SW480 (cell line): Measurements from ENCODE around the gene EN2.
"Not testable (repeated sequence)": the region's sequence is repeated elsewhere in the genome, so short reads cannot be mapped to it uniquely, and the experiment has no call there.

Experiments used
- DNase-seq: peaks from one replicate; pipeline ENCODE4 v3.0.0-alpha.2; 2016; ENCODE audit warnings: low spot score

The EN2 gene

DNA sequence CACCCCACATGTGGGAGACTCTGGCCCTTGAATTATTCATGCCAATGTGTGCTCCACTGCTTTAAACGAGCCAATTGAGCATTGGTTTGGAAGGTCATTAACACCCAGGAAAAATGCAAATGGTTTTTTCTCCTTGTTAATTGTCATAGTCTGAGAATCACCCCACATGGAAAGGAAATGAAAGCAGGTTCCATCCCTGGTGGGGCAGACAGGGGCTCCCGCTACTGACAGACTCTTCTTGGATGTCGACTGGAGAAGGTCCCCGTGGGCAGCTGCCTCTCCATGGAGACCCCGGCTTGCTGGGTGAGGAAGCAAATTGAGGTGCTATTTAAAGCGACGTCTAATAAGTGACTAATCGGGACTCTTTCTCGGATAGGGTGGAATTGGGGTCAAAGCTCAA lies 32.0 kb upstream of the EN2 start:
- no peak for DNase-seq

DNA sequence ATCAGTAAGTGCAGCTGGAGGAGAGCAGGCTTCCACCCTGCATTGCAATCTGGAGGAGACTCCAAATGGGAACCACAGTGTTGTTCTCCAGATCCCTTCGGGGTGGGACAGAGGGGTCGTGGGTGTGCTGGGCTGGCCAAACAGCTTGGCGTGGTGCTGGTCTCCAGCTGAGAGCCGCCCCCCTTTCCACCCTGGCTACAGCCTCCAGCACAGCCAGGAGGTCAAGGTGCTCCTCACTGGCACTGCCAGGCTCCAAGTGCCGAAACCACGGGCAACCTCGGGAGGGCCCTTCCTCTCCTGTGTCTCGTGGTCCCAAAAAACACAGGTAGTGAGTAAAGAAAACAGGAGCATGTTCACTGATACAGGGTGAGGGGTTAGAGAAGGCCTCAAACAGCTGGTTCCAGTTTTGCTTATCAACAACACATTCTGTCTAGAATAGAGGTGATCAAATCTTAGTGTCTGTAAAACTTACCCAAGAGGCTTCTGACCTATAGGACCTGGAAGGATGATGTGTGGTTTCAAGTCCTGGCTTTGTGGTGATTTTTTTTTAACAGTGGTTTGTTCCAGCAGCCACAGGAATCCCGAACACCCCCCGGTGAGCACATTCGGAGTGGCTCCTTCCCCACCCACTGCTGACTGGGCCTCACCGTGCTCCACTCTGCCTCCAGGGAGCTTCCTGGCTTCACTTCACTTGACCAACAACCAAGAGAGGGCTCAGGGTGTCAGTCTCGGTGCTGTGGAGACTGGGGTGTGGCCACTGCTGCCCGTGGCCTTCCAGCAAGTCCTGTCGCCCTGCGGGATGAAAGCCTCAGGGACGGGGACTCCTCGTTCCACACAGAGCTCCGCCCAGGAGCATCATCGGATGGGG lies 31.2 kb upstream of the EN2 start:
- peak; percentile 52 for DNase-seq

DNA sequence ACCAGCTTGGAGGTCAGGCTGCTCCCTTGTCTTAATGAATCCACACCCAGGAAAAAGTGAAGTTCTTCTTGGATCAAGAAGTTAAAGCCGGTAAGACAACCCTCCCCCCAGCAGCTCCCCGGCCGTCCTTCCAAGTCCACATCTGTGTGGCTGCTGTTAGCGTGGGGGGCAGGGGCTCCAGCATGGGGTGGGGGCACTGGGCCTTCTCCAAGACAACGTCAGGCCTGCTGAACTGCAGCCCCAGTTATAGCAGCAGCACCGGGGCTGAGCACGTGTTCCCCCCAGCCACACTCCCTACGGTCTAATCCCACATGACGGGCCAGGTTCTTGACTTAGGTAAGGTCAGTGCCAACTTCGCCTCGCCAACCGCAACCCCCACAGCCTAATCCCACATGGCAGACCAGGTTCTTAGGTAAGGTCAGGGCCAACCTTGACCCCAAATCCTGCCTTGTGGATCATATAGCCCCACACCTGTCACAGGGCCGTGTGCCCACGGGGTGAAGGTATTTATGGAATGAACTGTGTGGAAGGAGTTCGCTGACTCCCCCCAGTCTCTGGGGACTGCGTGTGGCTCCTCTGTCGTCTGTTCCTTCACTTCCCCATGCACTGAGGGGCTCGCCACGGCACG lies 30.4 kb upstream of the EN2 start:
- DNase-seq, result no peak

DNA sequence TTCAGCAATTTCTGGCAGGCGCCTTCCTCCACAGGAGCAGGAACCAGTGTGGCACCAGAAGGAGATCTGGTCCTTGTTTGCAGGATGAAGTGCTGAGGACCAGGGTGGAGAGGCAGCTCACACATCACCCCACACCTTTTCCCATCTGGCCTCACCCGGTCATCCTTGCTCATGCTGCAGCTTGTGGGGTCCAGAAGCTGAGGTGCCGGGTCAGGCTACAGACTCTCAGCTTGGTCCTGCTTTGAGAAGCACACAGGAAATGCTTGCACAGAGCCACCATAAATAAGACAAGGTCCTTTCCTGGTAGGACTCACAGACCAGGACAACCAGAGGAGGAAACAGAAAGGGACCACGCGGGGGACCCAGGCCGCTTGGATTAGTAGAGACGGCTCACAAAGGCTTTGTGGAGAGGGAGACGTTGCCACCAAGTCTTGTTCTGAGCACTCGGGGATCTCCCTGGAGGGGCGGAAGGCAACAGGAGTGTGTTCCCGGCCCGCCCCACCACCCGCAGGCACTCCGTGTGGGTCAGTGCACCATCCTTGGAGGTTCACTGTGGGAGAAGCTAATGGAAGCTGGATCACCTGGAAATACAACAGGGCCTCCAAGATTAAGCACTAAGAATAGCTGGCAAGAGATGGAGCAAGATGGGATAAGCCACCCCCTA lies 29.6 kb upstream of the EN2 start:
- DNase-seq, result no peak

DNA sequence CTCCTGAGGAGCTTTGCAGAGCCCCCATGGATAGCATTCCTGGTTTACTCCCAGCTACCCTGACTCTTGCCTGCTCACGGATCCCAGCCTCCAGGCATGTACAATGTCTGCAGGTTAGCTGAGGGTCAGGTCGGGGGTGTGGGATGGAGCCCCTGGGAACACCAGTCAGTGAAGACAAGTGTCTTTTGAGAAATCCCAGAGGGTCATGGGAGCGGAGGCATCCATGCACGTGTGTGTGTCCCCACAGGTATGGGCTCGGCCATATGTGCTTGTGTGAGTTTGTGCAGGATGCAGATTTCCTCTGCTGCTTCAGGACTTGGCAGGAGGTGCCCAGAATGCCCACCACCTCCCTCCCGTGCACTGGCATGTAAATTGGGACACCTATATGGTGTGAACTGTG lies 28.3 kb upstream of the EN2 start:
- DNase-seq, result no peak

DNA sequence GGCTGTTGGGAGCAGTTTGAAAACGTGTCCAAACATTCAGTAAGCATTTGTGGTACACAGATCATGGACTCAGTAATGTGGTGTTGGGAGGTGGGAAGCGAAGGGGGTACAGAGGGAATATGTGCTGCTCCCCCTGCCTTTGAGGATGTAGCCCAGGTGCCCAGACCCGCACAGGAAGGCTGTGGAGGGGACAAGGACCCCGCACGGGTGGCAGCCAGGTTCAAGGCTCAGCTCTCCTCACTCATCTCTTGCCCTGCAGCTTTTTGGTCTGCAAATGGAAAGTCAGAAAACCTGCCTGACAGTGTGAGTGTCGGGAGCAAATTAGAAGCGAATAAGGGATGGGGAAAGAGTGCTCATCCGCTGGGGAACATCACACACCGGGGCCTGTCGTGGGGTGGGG lies 27.3 kb upstream of the EN2 start:
- DNase-seq, result no peak

DNA sequence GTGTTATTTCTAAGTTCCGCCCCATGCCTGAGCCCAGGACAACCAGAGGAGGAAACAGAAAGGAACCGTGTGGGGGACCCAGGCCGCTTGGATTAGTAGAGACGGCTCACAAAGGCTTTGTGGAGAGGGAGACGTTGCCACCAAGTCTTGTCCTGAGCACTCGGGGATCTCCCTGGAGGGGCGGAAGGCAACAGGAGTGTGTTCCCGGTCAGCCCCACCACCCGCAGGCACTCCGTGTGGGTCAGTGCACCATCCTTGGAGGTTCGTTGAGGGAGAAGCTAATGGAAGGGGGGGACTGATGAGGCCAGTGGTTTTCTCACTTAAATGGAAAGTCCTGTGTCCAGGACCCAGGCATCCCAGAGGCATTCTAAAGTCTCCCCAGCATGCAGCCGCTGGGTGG lies 26.7 kb upstream of the EN2 start:
- no peak for DNase-seq

DNA sequence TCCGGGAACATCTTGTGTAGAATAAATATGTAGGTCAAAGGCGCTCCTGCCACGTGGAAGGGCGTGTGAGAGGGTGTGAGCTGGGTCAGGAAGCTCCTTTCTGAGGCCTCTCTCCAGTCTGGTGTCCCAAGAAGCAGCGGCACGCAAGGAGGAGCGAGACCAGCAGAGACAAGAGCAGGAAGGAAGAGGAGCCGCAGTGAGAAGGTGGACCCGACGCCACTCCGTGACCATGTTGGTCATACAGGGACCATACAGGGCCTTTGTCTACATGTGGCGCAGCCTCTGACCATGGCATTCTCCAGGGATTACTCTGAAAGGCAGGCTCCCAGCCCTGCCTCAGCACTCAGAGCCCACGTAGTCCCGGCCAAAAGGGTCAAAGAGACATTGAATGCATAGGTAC lies 26.2 kb upstream of the EN2 start:
- DNase-seq, result no peak

DNA sequence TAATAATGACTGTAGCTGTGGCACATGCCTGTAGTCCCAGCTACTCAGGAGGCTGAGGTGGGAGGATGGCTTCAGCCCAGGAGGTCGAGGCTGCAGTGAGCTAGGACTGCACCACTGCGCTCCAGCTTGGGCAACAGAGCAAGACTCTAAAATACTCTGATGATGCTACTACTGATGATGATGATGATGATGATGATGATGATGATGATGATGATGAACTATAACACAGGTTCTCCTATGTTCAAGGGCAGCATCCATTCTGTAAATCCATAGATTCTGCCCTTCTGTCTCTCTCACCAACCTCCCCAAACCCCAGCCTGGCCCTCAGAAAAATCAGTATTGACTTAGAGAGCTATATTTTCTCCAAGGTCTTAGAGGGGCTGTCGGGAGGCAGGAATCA lies 22.8 kb upstream of the EN2 start:
- no peak for DNase-seq

DNA sequence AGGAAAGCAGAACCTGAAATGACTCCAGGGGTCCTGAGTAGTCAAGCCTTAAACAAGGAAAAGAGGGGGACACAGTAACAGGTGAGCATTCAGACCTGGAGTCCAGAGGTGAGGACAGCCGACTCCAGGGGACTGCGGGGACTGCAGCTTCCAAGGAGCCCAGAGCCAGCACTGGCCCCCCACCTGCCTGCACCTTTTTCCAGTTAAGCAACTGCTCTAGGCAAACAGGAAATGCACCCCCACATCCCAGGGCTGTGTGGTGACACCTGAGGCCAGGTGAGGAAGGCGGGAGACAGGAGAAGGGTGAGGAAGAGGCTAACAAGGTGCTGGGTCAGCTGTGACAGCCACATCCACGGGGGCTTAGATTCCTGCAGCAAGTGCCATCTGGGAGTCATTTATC lies 20.1 kb upstream of the EN2 start:
- no peak for DNase-seq

DNA sequence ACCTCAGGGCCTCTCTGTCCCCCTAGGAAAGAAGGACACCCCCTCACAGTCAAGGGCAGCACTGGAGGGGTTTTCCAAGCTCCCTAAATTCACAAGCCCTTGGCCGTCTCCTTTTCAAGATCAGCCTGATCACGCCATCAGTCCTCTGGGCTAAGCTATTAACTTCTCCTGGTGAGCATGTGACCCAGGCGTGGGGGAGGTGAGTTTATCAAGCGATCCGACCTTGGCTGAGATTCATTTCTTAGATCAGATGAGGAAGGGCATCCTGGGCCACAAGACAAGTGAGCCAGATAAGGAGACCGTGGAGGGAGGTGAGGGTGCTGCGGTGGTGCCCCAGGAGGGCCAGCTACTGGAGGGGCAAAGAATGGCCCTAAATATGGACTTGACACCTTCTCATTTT lies 19.2 kb upstream of the EN2 start:
- DNase-seq, result no peak

DNA sequence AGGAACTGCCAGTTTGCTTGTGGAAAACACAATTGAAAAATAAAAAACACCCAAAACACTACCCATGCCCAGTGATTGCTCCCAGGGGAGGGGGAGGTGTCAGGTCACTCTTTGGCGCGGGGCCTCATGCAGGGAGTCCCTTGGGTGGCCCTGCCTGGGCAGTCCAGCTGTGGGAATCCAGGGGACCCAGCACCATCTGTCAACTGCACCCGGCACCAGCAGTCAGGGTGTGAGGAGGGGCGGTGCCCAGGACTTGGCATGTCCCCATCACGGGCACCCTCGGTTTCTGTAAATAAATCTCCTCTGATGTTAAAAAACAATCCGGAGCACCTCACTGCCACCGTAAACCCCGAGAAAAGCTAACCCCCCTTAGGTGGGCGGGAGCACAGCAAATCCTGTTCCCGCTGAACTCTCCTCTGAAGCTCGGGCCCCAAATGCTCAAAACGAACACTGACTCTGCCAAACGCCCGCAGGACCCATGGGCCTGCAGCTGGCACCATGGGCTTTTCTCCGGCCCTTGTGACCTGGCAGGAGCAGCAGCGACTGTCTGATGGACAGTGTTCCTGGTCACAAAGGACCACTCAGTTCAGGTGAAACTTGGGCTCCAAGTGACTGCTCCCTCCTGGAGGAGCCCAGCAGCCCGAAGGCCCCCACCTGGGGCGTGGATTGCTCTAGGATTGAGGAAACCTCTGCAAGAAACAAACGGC lies 18.5 kb upstream of the EN2 start:
- no peak for DNase-seq

DNA sequence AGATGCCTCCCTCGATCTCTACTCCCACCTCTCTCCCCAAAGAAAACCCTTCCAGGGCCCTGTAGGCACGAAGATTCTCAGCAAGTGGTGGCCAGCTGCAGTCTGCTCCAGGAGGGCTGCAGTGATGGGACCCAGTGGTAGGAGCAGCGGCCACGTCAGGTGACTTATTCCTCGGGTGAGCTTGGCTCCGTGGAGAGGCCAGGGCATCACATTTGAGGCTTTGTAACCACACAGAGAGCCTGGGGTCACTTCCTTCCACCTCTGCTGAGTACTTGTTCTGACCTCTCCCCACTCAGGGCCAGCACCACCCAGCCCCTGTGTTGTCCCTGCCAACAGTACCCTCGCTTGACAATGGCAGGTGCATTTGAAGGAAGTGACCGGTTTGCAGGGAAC lies 17.9 kb upstream of the EN2 start:
- DNase-seq, result no peak

DNA sequence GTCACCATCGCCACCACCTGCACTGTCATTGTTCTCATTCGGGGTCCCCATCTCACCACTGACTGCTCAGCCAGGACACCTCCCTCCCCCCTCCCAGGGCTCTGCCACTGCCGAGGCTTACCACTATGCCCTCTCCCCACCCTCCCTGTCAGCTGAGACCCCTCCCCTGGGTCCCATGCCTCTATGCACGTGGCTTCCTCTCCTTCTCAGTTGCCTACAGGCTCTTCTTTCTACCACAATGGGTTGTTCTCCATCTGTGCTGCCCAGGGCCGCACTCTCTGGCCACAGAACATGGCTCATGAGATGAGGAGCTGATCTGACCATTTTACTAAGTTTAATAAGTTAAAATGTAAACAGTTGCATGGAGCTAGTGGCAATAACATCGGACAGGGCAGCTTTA lies 16.1 kb upstream of the EN2 start:
- no peak for DNase-seq

DNA sequence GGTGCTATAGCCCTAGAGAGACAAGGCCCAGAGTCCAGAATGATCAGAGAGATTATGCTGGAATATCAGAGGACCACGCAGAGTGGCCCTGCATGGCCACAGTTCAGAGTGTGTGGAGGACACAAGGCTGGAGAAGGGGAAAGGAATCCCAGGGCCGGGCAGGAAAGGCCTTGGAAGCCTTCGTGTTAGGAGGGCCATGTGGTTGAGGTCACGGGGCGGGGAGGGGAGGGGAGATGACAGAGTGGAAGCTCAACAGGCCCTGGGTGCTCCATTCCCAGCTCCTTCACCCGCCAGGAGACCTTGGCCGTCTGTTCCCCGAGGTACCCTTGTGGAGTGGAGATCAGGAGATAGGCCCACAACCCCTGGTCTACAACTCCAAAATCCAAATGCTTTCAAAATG lies 13.2 kb upstream of the EN2 start:
- DNase-seq, result no peak

DNA sequence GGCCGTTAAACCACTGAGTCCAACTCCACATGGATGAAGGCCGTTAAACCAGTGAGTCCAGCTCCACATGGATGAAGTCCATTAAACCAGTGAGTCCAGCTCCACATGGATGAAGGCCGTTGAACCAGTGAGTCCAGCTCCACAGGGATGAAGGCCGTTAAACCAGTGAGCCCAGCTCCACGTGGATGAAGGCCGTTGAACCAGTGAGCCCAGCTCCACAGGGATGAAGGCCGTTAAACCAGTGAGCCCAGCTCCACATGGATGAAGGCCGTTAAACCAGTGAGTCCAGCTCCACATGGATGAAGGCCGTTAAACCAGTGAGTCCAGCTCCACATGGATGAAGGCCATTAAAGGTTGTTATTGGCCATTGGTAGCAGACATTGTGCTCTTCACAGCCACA lies 12.3 kb upstream of the EN2 start:
- not testable (repeated sequence) for DNase-seq

DNA sequence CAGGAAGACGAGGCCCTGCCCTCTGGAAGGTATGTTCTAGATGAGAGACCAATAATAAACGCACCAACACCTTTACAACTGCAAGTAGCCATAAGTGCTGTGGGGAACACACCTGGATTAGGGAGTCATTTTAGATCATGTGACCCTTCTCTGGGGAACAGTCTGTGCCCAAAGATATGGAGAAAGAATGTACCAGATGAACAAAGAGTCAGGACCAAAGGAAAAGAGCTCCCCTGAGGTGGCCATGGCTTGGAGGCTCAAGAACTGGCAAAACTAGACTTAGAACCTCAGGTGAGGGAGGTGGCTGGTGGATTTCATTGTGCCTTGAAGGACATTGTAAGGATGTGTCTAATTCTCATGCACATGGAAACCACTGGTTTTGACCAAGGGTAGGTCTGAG lies 10.3 kb upstream of the EN2 start:
- no peak for DNase-seq

DNA sequence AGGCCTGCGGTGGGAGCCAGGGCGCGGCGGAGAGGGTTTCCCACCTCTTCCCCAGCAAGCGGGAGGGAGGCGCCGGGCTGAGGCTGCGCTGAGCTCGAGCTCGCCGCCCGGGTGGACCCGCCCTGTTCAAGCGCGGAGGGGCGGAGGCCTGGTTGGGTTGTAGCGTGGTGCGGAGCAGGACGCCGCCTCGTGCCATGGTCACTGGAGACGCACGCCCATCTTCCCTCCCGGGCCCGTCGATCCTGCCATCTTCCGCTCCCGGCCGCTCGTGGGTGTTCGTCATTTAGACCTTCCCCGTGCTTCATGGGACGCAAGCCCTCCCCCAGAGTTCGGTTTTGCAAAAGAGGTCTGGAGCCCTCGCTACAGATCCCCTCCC lies 9.3 kb upstream of the EN2 start:
- DNase-seq, result peak; percentile 53

DNA sequence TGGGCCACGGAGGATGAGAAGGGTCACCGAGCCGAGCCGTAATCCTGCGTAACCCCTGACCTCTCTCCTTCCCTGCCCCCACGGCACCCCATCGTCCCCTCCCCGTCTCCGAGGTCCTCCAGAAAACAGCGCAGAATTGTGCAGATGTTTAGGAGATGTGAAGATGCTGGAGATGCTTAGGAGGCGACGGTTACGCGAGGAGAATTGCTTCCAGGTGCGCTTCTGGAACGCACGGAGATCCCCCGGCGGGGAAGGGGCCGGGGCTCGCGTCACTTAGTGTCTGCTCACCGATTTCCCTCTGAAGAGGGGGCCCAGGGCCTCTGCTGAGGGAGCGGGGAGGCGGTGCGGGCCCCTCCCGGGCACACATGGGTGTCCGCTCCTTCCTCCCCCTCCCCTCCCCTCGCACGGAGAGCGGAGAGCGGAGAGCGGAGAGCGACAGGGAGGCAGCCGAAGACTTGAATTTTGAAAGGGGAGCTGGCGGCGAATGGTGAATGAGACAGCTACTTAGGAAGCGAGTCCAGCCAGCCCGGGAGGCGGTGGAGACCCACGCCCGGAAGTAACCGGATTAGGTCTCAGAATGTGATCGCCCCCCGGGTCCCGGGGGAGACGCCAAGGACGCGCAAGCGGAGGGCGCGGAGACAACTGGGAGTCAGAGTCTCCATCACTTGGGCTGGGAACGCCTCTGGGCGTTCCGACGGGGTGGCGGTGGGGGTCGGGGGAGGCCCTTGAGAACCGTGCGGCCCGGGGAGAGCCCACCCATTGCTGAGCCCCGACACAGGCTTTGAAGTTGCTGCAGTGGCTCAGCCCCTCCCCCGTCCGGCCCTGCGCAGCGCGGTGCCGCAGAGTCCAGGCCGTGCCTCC lies 8.7 kb upstream of the EN2 start:
- no peak for DNase-seq

DNA sequence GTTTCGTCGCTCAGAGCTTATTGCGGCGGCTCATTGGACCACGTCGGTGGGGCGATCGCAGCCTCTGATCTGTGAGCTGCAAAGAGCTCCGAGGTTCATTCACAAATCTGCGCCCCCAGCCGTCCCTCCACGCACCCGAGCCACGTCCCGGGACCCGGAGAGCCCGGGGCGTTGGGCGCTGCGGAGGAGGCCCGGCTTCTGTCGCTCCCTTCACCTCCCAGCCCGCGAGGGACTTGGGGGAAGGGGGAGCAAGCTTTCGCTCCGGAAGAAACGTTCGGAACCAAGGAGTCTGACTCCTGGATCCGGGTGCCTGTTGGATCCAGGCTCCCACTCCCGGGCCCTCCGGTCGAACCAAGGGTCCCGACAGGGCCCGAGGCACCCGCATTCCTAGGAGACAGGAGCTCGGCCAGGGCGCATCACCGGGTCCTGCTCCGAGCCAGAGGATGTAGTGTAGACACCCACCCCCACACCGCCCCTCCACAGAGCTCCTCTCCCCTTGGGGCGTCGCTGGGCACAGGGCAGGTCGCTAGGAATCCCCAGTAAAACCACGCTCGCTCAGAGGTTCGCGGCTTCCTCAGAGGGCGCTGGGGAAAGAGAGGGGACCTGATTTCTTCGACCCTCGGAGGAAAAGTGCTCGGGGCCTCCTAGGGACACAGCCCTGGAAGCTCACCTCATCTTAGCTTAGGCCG lies 7.9 kb upstream of the EN2 start:
- no peak for DNase-seq

DNA sequence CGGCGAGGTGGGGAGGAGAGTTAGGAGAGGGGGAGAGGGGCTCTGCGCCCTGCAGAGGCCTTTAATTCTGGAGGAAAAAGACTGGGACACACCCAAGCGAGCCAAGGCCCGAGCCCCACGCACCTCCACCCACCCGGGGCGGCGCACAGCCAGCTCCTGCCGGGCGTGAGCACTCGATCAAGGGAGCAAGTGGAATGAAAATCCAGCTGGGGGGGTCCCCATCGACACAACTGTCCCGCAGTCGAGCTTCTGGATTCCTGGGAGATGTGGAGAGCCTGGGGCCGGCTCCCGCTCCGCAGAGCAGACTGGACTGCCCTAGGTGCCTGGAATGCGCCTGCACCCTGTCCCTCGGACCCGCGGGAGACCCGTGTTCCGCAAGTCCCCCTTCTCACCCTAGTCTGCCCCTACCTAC lies 7.4 kb upstream of the EN2 start:
- no peak for DNase-seq
